HG02981 (cell line): ENCODE measurements around the gene ATAD1.
A peak's percentile ranks its signal among the peaks of the same experiment; 100 is the strongest.
"Not testable (repeated sequence)": the region's sequence is repeated elsewhere in the genome, so short reads cannot be mapped to it uniquely, and the experiment has no call there.

ENCODE experiments used
- ATAC-seq: cut with Tn5 transposase; IDR thresholded peaks from one replicate; pipeline ENCODE4 v1.9.1; 2021; ENCODE audit warnings: mild to moderate bottlenecking, moderate library complexity; ENCODE audit not compliant: unreplicated experiment

Gene ATAD1

GRCh38 chr10:87817609-87818504 lies at the start of gene ATAD1:
TSS of gene ATAD1 (minus strand) at chr10:87818226. CDS start at chr10:87814599, 3,627 bp downstream.
- peak; percentile 66 for ATAC-seq

DNA sequence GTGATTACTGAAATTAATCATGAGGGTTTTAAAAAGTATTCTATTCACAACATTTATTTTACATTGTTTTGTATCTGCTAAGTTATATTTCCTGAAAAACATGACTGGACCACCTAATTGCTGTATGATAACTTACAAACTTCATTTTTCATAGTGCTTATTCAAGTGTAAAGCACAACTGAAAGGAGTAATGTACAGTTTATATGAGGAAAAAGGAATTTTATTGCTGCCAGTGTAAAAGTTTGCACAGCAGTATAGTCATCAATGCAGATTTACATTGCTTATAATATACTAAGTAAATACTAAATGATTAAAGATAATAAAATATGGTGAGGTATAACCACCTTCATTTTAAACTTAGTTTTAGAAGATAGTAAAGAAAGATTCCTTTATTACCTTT lies 49.4 kb upstream of the ATAD1 start:
- ATAC-seq: no peak

DNA sequence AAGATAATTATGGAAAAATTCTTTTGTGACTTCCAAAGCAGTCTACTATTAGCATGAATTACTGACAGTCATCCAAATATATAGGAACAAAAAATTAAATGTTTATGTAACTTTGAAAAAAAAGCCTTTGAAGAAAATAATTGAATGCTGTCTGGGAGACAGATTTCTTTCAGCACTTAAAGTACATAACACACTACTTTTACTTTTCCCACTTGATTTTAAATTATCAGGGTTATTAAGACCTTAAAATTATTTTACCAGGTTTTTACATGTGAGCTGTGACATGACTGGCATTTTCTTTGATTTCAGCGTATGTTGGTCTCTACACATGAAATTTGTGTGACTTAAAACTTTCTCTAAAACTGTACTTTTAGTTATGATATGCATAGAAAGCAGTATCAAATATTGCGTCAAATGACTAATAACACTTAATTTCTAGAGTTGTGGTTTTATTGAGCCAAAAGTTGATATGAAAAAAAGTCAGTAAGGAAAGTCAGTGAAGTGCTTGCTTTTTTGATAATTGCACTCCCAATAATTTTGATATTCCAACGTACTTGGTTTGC lies 48.5 kb upstream of the ATAD1 start:
- no peak for ATAC-seq

DNA sequence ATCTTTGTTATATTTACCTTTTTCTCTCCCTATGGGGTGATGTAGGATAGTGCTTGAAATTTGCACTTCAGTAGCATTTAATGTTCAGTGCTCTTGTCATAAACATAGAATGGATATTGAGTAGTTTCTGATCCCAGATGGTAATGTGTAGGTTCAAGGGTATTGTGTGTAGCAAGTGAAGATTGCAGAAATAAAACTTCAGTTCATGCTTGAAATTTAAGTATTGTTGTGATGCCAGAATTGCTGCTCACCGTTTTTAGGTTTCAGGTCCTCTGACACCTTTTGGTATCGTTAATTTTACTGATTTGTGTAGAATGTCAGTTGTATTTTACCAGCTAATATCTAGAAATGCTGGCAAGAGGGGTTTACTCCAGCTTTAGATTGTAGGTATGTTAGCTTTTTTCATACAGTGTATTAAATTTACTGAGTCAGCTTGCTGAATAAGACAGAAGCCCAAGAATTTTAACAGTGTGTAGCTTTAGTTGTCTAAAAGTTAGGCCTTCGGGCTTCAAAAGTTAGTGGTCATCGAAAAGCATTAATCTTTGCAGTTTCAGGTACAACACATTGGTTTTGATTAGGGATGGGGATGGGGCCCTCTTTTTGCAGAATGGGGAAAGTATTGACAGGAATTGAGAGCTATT lies 47.3 kb upstream of the ATAD1 start:
- no peak for ATAC-seq

GRCh38 chr10:87864496-87865059 lies 46.6 kb upstream of the ATAD1 start:
- no peak for ATAC-seq

GRCh38 chr10:87863951-87864495 lies 46.0 kb upstream of the ATAD1 start:
- ATAC-seq: not testable (repeated sequence)

DNA sequence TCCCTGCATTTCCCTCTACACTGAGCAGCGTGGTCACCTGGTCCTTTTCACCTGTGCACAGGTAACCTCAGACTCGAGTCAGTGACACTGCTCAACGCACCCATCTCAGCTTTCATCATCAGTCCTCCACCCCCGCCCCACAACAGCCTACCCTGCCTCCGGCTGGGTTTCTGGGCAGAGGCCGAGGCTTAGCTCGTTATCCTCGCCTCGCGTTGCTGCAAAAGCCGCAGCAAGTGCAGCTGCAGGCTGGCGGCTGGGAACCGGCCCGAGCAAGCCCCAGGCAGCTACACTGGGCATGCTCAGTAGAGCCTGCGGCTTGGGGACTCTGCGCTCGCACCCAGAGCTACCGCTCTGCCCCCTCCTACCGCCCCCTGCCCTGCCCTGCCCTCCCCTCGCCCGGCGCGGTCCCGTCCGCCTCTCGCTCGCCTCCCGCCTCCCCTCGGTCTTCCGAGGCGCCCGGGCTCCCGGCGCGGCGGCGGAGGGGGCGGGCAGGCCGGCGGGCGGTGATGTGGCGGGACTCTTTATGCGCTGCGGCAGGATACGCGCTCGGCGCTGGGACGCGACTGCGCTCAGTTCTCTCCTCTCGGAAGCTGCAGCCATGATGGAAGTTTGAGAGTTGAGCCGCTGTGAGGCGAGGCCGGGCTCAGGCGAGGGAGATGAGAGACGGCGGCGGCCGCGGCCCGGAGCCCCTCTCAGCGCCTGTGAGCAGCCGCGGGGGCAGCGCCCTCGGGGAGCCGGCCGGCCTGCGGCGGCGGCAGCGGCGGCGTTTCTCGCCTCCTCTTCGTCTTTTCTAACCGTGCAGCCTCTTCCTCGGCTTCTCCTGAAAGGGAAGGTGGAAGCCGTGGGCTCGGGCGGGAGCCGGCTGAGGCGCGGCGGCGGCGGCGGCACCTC lies 45.3 kb upstream of the ATAD1 start, which contains the start of the genes KLLN and PTEN:
KLLN (minus strand) TSS at position 481 of the 891 bp plus-strand sequence. CDS start 1,046 bp downstream, outside the sequence.
PTEN (plus strand) TSS at position 573 of the 891 bp plus-strand sequence. CDS start 845 bp downstream, outside the sequence.
- peak; percentile 41 for ATAC-seq

- ATAC-seq: peak; percentile 13
Observed at GRCh38 chr10:87862679-87863052, 44.6 kb upstream of the ATAD1 start.

GRCh38 chr10:87861953-87862678 lies 44.1 kb upstream of the ATAD1 start:
- ATAC-seq: peak; percentile 45

DNA sequence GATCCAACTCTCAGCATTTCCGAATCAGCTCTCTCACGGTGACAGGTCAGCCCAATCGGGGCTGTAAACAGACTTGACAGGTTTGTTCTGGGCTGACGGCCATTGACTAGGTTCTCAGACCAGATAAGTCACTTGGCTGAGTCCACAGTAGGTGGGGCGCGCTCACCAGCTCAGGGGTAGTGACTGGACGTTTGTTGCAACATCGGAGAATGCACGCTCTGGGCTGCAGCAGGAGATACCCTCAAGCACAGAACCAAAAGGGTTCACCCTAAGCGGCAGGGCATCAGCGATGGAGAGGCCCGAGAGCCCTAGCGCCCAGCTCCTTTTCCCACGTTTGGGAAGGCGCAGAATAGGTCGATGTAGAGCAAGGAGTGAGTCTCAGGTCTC lies 43.5 kb upstream of the ATAD1 start:
- peak; percentile 15 for ATAC-seq

GRCh38 chr10:87860816-87861403 lies 42.9 kb upstream of the ATAD1 start:
- ATAC-seq: no peak

DNA sequence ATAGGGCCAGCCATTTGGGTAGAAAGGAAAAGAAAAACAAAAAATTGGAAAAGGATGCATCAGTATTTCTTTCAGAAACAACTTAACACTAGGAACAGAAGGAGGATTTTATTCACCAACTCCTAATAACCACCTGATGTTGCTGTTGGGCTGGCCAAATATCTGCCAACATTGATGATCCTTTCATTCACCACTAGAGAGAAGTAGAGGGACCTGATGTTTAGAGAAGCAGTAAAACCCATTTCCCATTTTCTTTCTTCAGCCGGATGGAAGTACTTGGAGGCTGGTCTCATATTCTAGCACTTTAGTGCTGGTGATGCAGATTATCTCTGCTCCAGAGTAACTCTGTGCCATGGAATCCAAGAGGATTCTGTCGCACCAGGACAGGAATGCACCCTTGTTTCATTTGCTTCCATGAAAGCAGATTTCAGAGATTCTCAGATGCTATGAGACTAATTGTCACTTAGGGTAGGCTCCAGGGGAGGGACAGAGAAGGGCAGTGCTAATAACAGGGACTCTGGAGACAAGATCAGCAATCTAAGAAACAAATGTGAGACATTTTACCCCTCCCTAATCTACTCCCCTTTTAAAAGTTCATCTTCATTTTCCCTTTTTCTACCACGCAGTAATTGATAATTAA lies 42.2 kb upstream of the ATAD1 start:
- no peak for ATAC-seq

DNA sequence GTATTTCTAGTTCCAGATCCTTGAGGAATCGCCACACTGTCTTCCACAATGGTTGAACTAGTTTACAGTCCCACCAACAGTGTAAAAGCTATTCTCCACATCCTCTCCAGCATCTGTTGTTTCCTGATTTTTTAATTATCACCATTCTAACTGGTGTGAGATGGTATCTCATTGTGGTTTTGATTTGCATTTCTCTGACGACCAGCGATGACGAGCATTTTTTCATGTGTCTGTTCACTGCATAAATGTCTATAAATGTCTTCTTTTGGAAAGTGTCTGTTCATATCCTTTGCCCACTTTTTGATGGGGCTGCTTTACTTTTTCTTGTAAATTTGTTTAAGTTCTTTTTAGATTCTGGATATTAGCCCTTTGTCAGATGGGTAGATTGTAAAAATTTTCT lies 37.6 kb upstream of the ATAD1 start:
- not testable (repeated sequence) for ATAC-seq

GRCh38 chr10:87855247-87855646 lies 37.2 kb upstream of the ATAD1 start:
- not testable (repeated sequence) for ATAC-seq

GRCh38 chr10:87852089-87852488 lies 34.1 kb upstream of the ATAD1 start:
- no peak for ATAC-seq

DNA sequence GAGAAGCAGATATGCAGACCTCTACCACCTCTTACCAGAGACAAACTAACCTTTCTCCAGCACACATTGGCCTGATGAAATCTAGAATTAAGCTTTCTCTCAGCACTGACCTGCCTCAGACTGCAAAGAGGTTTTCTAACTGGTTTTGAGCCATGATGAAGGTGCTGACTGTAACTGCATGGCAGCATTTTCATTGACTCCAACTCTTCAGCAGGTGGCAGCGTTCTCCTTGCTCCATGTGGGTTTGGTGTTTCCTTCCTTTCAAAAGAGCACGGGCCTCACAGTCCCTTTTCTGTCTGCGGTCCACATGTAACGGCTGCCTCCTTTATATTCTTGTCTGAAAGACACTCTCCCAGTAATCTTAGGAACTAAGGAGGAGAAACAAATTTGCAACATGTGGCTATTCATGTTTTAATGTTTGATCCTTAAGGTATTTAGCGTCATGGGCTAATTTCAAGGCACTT lies 32.7 kb upstream of the ATAD1 start:
- ATAC-seq: peak; percentile 53

DNA sequence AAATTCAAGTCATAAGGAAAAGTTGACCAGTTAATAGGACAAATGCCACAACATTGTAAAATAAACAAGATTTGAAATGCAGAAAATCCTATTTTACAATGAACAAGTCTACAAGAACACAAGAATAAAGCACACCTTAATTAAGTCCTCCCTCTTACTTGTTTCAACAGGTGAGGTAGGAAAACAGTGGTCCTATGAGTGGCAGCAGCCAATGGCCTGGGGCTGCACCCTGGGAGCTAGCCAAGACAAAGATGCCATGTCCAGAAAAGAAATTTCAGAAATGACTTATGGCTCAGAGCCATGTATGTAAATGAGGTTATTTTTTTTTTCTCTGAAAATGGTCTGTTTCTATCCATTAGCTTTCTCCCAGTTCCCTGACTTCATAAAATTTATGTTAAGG lies 31.0 kb upstream of the ATAD1 start:
- ATAC-seq: no peak

DNA sequence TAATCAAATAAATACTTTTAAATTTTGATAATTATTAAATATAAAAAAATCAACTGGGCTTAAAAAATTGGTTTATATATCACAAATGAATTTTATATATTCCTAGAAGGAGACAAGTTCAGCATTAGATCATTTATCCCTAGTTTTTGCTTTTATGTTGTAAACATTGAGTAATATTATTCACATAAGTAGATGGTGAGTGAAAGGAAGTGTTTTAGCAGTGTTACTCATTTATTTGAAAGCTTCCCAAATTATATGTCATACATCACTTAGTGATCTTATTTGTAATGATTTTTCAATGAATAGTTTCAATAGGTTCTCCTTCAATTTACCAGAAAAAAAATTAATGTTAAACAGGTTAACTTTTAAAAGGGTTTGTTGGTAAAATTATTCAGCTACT lies 29.5 kb upstream of the ATAD1 start:
- no peak for ATAC-seq
